Skeletal muscle satellite cell (primary cell): ENCODE data around the gene SNX8.

Source experiments
- H3K27me3 ChIP-seq: 2 replicates; pipeline ENCODE4 v1.7.0; 2013; ENCODE audit warnings: low read length; ENCODE audit not compliant: control insufficient read depth, insufficient read depth
- H3K36me3 ChIP-seq: 2 replicates; pipeline ENCODE4 v1.7.0; 2013; ENCODE audit warnings: mild to moderate bottlenecking, control low read depth, low read length; ENCODE audit not compliant: insufficient read depth
- H3K4me1 ChIP-seq: 2 replicates; pipeline ENCODE4 v1.7.0; 2013; ENCODE audit warnings: low read length; ENCODE audit not compliant: control insufficient read depth, insufficient read depth
- H3K4me2 ChIP-seq: 2 replicates; pipeline ENCODE4 v1.7.0; 2013; ENCODE audit warnings: mild to moderate bottlenecking, low read length
- H3K4me3 ChIP-seq: 2 replicates; pipeline ENCODE4 v1.7.0; 2013; ENCODE audit warnings: low read length
- H3K9ac ChIP-seq: 2 replicates; pipeline ENCODE4 v1.7.0; 2013; ENCODE audit warnings: mild to moderate bottlenecking, low read depth, low read length, moderate library complexity
- H3K9me3 ChIP-seq: replicated peaks from 2 replicates; pipeline ENCODE4 v1.7.0; 2013; ENCODE audit warnings: mild to moderate bottlenecking, control low read depth, low read length

SNX8 gene

DNA sequence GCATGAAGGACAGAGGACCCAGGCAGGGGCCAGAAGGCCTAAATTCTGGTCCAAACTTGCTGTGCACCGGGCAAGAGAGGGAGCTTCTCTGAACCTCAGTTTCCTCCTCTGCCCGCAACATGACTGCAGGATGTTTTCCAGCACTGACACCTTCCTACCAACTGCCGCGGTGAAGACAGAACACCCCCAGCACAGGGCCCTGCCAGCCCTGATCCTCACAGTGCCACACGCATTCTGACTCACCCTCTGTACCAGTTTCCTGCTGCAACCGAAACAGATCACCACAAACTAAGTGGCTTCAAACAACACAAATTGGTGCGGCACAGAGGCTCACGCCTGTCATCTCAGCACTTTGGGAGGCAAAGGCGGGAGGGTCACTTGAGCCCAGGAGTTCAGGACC lies 99.6 kb downstream of the SNX8 start:
- no peaks in the 10 kb centered on the region for H3K4me1 ChIP-seq
- H3K4me3 ChIP-seq = no peak overlapping the region
- no peak overlapping the region for H3K4me2 ChIP-seq
- no peaks in the 10 kb centered on the region for H3K27me3 ChIP-seq
- H3K36me3 ChIP-seq = peaks cover 53% of the 10 kb centered on the region
- no peaks in the 10 kb centered on the region for H3K9me3 ChIP-seq
- no peak overlapping the region for H3K9ac ChIP-seq

DNA sequence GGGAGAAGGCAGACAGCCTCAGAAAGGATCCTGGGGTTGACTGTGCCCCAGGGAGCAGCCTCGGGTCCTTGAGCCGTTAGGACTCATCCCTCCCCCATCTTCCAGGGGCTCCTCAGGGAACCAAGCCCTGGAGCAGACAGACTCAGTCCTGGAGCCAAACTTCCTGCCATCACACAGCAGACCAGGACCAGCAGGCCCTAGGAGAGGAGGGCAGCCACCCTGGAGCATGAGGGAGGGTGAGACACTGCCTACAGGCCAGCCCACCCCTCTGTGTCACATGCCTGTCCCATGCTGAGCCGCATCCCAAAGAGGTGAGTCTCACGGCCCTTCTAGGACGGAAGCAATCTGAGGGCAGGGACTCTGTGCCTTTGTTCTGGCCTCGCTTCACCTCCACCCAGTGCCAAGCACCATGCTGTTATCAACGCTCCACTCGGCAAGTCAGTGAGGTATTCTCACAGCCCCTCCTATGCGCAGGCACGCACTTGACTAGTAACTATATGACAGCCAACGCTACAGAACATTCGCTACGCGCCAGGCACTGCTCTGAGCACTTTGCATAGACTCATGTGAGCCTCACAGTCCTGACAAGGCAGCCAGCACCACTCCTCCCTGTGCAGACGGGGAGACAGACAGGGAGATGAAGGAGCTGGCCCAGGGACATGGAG lies 100.6 kb downstream of the SNX8 start:
- Histone ChIP-seq H3K27me3 (no peaks in the 10 kb centered on the region), H3K9me3 (no peaks in the 10 kb centered on the region), H3K4me3 (no peak overlapping the region), H3K36me3 (peaks cover 53% of the 10 kb centered on the region), H3K4me1 (no peaks in the 10 kb centered on the region), H3K9ac (no peak overlapping the region), H3K4me2 (no peak overlapping the region)

DNA sequence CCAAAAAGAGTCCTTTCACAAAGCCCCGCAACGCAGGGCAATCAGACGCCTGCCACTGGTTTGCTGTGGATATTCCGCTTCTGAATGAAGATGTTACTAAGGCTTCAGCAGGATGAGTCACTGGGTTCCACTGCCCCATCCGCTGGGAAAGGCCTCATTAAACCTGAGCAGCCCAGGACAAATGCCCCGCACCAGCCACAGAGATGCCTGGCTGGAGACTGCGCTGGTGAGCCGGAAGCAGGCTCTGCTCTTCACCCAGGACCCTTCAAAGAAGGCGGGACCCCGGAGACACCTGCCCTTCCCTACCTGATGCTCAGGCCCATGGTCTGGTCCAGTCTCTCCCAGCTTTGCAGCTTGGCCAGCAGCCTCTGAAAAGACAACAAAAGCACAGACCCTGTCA lies 101.3 kb downstream of the SNX8 start:
- Histone ChIP-seq H3K9ac (no peak overlapping the region), H3K27me3 (no peaks in the 10 kb centered on the region), H3K36me3 (peaks cover 57% of the 10 kb centered on the region), H3K9me3 (no peaks in the 10 kb centered on the region), H3K4me3 (no peak overlapping the region), H3K4me1 (no peaks in the 10 kb centered on the region), H3K4me2 (no peak overlapping the region)

DNA sequence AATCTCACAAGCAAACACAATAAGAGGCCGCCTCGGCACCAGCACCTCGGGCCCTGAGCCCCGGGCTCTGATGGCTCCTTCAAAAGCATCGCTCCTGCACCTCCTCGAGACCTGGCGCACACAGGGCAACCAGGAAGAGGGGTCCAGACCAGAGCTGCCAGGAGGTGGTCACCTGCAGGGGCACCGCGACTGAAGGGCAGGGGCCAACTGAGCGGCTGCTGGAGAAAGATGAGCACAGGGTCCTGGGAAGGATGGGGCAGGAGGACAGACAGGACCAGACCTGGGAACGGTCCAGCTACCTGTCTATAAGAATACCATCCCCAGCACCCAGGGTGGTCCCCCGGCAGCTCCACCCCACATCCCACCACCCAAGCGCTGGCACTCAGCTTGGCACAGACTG lies 102.3 kb downstream of the SNX8 start:
- Histone ChIP-seq H3K4me3 (no peak overlapping the region), H3K36me3 (peaks cover 53% of the 10 kb centered on the region), H3K27me3 (no peaks in the 10 kb centered on the region), H3K4me2 (no peak overlapping the region), H3K9ac (no peak overlapping the region), H3K9me3 (no peaks in the 10 kb centered on the region), H3K4me1 (no peaks in the 10 kb centered on the region)

DNA sequence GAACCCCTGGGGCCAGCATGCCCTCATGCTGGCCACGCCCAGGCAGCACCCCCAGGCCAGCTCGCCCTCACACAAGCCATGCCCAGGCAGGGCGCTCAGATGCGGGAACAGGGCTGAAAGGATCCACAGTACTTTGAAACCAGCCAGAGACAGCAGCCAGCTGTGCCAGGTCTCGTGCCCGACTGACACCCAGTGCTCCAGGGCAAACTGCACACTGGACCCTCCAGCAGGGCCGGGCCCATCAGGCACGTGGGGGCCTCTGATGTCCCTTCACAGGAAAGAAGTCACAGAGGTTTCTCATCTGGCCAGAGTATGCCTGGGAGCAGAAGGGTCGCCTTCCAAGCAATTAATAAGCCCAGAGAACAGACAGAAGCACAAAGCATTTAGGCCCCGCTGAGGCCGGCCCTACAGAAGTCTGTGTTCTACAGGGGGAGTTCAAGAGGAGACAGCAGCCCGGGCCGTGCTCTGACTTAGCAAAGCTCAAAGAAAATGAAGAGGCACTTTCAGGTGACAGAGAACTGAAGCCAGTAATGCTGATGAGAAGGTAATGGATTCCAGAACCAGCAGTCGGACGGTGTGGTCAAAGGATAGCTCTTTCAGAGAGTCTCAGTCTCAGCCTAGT lies 102.9 kb downstream of the SNX8 start:
- Histone ChIP-seq H3K9ac (no peak overlapping the region), H3K9me3 (no peaks in the 10 kb centered on the region), H3K27me3 (no peaks in the 10 kb centered on the region), H3K4me1 (no peaks in the 10 kb centered on the region), H3K4me3 (no peak overlapping the region), H3K36me3 (peaks cover 49% of the 10 kb centered on the region), H3K4me2 (no peak overlapping the region)

DNA sequence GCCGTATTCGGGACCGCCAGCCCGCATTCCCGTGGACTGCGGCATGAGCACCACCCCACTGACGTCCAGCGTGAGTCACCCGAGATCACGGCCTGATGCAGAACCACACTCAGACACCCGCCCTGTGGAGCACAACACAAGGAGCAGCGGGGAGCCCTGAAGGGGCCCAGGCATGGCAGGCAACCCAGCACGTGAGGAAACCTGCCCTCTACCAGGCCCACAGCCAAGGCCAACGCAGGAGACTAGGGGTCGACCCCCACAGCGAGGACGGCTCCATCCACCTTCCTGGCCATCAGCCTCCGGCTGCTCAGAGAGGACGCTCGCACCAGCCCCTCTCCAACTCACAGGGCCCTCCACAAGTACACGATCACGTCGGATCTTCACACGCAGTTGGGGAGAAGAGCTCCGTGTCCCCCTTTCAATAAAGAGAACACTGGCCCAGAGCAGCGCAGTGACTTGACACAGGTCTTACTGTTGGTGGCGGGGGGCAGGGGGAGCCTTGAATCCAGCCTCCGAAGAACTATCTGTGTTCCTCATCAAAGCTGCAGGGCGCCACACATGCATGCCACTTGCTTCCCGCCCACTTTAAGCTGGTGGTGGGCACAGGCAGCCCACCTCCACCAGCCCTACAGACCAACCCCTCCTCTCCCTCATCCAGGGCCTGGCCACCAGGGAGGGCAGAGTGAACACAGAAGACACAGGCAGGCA lies 103.5 kb downstream of the SNX8 start:
- H3K9ac ChIP-seq = no peak overlapping the region
- H3K4me3 ChIP-seq = no peak overlapping the region
- H3K36me3 ChIP-seq = peaks cover 42% of the 10 kb centered on the region
- no peaks in the 10 kb centered on the region for H3K4me1 ChIP-seq
- H3K4me2 ChIP-seq = no peak overlapping the region
- no peaks in the 10 kb centered on the region for H3K9me3 ChIP-seq
- no peaks in the 10 kb centered on the region for H3K27me3 ChIP-seq

DNA sequence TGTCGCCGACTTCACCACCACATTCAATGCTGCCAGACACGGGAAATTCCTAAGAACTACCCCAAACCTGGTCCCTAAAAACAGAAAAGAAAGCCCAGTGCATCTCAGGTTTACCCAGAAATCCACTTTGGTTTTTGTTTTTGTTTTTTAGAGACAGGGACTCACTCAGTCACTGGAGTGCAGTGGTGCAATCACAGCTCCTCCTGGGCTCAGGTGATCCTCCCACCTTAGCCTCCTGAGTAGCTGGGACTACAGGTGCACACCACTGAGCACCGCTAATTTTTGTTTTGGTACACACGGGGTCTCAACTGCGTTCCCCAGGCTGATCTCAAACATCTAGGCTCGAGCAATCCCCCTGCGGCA lies 104.3 kb downstream of the SNX8 start:
- Histone ChIP-seq H3K9me3 (no peaks in the 10 kb centered on the region), H3K9ac (no peak overlapping the region), H3K4me2 (no peak overlapping the region), H3K27me3 (no peaks in the 10 kb centered on the region), H3K4me1 (no peaks in the 10 kb centered on the region), H3K4me3 (no peak overlapping the region), H3K36me3 (peaks cover 38% of the 10 kb centered on the region)

DNA sequence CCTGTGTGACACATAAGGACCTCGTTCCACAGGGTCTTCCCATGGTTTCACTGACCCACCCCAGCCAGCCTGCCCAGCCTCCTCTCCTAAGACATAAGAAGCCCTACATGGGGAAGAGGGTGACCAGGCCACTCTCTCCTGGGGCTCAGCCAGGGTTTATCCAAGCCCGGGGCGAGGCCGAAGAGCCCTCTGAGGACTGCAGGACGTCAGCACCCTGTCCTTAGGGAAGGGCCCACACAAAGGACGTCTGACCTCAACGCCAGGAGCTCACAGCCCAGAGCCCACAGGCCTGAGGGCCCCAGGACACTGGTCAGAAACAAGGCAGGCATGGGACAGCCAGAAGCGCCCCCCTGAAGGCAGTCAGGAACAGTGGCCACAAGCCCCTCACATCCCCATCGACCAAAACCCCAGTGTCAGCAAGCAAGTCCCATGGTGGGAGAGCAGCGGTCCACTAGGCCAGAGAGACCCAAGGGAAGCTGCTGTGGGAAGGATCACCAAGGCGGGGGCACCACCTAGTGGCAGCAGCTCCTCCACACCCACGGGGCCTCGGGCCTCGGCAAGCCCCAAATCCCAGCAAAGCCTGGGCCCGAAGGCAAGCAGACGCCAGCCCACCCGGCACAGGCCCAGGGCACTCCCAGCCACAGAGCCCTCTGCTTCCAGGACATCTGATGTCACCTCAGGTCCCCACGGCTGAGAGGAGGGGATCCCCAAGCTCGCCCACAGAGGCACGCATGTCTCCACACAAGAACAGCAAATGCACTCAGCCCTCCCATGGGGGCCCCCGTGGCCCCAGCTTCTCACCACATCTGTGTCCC lies 104.9 kb downstream of the SNX8 start:
- H3K4me1 ChIP-seq = no peaks in the 10 kb centered on the region
- H3K4me3 ChIP-seq = no peak overlapping the region
- peak overlapping the region; percentile 22 for H3K9ac ChIP-seq
- H3K27me3 ChIP-seq = no peaks in the 10 kb centered on the region
- no peak overlapping the region for H3K4me2 ChIP-seq
- H3K36me3 ChIP-seq = peaks cover 33% of the 10 kb centered on the region
- H3K9me3 ChIP-seq = no peaks in the 10 kb centered on the region

DNA sequence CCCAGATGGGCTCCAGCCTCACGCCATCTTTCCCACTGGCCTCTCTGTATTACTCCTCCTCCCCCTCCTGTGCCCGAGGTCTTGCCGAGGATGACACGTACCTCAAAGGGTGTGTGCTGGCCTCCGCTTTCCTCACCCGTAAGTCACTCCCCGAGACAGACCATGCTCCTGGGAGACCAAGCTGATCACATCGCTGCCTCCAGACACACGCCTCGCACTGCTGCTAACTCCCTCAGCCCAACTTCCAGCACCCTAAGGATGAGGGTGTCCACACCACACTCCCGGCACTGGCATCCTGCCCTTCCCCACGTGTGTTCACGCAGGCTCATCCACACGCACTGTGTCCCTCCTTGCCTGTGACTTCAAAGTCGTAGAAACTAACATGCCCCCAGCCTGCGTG lies 105.5 kb downstream of the SNX8 start:
- Histone ChIP-seq H3K4me3 (no peak overlapping the region), H3K27me3 (no peaks in the 10 kb centered on the region), H3K36me3 (peaks cover 27% of the 10 kb centered on the region), H3K9ac (no peak overlapping the region), H3K4me2 (no peak overlapping the region), H3K9me3 (no peaks in the 10 kb centered on the region), H3K4me1 (no peaks in the 10 kb centered on the region)

DNA sequence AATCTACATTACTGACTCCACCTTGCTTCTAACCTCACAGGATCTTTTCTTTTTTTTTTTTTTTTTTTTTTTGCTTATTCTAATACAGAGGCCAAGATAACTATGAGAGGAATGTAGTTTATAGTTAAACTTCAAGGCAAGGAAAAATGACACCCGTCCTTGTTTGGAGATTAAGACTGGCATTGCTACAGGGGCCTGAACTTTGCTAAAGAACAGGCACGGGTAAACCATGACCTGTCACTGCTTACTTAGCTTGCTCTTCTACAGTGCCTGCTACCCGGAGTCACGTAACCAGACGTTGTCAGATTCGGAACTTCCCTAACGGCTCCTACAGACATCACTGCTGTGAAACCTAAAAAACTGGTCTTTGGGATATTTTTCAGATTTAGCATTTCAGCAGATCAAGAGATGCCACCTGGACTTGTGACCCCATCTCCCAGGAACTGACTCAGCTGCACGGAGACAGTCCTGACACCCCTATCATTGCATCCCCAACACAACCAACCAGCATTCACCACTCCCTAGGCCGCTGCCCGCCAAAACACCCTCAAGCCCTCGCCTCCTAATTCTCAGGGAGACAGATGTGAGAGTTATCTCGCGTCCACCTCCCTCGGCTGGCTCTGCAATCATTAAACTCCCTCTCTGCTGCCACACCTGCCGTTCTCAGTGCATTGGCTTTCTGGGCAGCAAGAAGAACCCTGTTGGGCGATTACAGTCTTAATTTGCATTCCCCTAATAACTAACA lies 109.0 kb downstream of the SNX8 start:
- no peaks in the 10 kb centered on the region for H3K4me1 ChIP-seq
- H3K27me3 ChIP-seq = no peaks in the 10 kb centered on the region
- H3K4me2 ChIP-seq = no peak overlapping the region
- H3K4me3 ChIP-seq = no peak overlapping the region
- H3K36me3 ChIP-seq = peaks cover 13% of the 10 kb centered on the region
- H3K9ac ChIP-seq = no peak overlapping the region
- H3K9me3 ChIP-seq = no peaks in the 10 kb centered on the region

DNA sequence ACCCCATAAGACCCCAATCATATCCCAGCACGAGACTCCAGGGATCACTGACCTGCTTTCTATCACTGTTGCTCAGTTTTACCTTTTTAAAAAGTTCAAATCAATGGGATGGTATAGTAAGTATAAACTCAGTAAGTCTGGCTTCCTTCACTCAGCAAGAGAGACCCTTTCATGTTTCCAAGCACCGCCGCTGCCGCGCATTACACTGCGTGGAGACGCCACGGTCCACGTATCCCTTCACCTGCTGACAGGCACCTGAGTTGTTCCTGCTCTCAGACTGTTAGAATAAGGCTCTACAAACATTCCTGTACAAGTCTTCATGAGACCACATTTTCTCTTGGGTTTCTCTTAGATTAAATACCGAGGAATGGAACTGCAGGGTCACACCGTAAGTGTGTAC lies 109.8 kb downstream of the SNX8 start:
- Histone ChIP-seq H3K4me1 (no peaks in the 10 kb centered on the region), H3K9me3 (no peaks in the 10 kb centered on the region), H3K36me3 (peaks cover 15% of the 10 kb centered on the region), H3K4me3 (no peak overlapping the region), H3K9ac (no peak overlapping the region), H3K4me2 (no peak overlapping the region), H3K27me3 (no peaks in the 10 kb centered on the region)
